ENCODE measurements around the gene PTPRA.

PTPRA gene

DNA sequence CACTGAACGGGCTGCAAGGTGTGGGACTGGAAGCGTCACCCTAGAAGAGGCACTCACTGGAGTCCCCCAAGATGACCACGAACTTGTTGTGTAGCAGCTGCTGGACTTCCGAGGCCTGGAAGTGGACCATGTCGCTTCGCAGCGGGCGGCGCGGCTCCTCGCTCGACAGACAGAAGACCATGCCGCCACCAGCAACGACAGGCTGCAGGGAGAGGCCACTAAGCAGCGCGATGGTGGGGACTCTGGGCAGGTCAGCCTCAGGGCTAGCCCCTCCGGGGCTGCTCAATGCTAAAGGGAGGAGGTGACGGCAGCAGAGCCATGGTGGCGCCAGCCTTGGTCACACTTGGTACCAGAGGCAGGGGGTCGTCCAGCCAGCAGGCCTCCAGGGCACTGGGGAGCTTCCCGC, 33.5 kb upstream of the PTPRA start:
- no peak for DNase-seq (ENCODE audit: low read depth)
- TF ChIP-seq, protein P1, sequence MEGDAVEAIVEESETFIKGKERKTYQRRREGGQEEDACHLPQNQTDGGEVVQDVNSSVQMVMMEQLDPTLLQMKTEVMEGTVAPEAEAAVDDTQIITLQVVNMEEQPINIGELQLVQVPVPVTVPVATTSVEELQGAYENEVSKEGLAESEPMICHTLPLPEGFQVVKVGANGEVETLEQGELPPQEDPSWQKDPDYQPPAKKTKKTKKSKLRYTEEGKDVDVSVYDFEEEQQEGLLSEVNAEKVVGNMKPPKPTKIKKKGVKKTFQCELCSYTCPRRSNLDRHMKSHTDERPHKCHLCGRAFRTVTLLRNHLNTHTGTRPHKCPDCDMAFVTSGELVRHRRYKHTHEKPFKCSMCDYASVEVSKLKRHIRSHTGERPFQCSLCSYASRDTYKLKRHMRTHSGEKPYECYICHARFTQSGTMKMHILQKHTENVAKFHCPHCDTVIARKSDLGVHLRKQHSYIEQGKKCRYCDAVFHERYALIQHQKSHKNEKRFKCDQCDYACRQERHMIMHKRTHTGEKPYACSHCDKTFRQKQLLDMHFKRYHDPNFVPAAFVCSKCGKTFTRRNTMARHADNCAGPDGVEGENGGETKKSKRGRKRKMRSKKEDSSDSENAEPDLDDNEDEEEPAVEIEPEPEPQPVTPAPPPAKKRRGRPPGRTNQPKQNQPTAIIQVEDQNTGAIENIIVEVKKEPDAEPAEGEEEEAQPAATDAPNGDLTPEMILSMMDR (IDR thresholded peaks at IDR 0.05; ENCODE audit: low read depth, low read length, missing control alignments), result no peak
- H3K4me3 ChIP-seq (ENCODE audit: low read depth, low read length), result peak overlapping the region; percentile 73

- H3K4me3 ChIP-seq (ENCODE audit: low read depth, low read length), result peak within 1 kb of the TSS; percentile 73
- DNase-seq (ENCODE audit: low read depth), result peak; percentile 63
- TF ChIP-seq, protein P1 (IDR thresholded peaks at IDR 0.05; ENCODE audit: low read depth, low read length, missing control alignments), result no peak
Measured at GRCh38 chr20:2840138-2840966, 32.9 kb upstream of the PTPRA start, which contains the start of the genes PCED1A and VPS16. Gene PCED1A (minus strand): TSS chr20:2840655. CDS start chr20:2839912, 743 bp downstream. Gene VPS16 (plus strand): TSS chr20:2840745. CDS start chr20:2840775, 30 bp downstream.

DNA sequence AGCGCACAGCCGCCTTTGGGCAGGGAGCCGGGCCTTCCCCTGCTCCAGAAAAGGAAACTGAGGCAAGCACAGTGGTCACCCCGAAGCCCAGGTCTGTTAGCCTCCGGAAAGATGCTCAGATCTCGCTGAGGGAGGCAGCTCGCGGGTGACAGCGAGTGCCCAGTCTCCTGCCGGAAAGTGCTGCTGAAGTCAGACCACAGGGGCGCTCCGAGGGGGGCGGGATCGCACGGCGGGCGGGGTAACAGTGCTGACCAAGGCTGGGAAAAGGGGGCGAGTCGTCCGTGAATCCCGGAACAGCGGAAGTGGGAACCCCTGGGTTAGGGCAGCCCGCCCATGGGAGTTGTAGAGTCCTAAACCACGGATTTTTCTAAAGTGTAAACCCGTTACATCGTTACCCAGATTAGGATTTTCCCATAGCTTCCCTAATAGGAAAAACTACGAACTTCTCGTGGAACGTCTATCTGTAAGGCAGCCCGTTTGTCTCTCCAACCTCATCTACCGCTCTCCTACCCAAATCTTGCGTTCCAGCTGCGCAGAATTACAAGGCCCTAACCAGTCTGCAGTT, 32.2 kb upstream of the PTPRA start:
- TF ChIP-seq, protein P1 (IDR thresholded peaks at IDR 0.05; ENCODE audit: low read depth, low read length, missing control alignments), result no peak
- H3K4me3 ChIP-seq (ENCODE audit: low read depth, low read length), result peak overlapping the region; percentile 73
- no peak for DNase-seq (ENCODE audit: low read depth)

GRCh38 chr20:2845607-2846006, 27.7 kb upstream of the PTPRA start:
- H3K4me3 ChIP-seq (ENCODE audit: low read depth, low read length), result no peak overlapping the region
- TF ChIP-seq, protein P1 (IDR thresholded peaks at IDR 0.05; ENCODE audit: low read depth, low read length, missing control alignments), result no peak
- no peak for DNase-seq (ENCODE audit: low read depth)

DNA sequence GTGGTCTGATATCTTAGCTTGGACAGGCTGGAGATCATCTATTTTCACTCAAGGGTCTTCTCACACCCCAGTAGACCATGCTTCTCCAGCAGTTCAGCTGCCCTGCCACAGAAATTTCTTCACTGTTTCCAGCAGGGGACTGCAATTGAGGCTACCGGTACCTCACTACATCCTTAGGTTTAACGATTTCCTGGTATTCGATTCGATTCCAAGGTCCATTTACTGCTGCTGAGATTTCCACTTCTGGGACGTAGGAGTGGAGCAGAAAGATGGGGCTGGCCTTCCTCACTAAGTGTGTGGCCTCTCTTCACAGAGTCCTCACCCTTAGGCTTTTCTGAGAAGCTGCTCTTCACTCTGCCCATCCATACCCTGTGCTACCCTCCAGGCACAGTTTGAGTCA, 26.6 kb upstream of the PTPRA start:
- DNase-seq (ENCODE audit: low read depth), result no peak

DNA sequence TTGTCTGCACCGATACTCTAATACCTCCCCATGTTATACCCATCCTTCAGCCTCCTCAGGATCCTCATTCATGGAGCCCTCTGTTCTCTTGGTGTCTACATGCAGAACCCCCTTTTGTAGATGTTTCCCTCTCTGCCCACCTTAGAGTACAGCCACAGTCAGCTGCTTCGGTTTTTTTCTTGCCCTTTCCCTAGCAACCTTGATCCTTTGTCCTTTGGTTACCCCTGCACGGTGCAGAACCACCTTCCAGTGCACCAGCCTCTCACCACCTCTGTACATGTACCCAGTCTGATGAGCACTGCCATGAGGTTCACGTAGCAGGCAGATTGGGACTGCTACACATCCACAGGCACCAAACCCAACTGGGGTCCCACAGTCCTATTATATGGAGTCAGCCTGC, 25.5 kb upstream of the PTPRA start:
- H3K4me3 ChIP-seq (ENCODE audit: low read depth, low read length), result no peak overlapping the region
- TF ChIP-seq, protein P1 (IDR thresholded peaks at IDR 0.05; ENCODE audit: low read depth, low read length, missing control alignments), result no peak
- no peak for DNase-seq (ENCODE audit: low read depth)

More for the DNA sequence above, 26.6 kb upstream of the PTPRA start:
- no peak overlapping the region for H3K4me3 ChIP-seq (ENCODE audit: low read depth, low read length)
- TF ChIP-seq, protein P1 (IDR thresholded peaks at IDR 0.05; ENCODE audit: low read depth, low read length, missing control alignments), result no peak
